T follicular helper cell (primary cell): ENCODE measurements around the gene GMCL2.

ENCODE experiments used
- DNase-seq: peaks from one replicate; pipeline ENCODE4 v3.0.0-alpha.2; 2020; ENCODE audit warnings: low read depth

GMCL2 gene

DNA sequence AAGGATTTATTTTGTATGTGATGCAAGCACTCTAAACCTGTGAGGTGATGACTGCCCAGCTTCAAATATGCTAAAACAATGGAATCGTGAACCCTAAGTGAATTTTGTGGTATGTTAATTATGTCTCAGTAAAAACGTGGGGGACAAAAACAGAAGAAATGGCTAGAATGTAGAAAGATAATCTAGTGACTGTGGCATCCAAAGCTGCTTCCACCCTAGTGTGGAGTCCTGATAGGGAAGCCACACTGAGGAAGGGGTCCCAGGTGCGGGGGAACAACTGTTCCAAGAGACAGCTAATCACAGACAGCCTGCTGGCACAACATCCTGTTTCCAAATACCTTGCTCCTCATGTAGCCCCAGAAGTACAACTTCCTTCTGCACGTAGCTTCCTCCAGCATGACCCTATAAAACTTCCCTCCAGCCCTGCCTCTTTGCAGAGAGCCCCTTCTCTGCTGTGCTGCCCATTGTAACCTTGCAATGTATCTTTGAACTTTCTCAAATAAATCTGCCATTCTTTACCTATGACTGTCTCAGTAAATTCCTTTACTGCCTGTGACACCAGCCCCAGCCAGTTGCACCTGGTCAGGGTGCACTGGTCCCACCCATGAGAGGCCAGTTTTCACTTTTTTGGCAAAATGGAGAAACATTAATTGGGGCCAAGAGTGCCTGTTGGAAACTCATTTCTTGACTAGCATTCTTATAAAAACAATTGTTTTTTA, 4.9 kb downstream of the GMCL2 start:
- no peak for DNase-seq

DNA sequence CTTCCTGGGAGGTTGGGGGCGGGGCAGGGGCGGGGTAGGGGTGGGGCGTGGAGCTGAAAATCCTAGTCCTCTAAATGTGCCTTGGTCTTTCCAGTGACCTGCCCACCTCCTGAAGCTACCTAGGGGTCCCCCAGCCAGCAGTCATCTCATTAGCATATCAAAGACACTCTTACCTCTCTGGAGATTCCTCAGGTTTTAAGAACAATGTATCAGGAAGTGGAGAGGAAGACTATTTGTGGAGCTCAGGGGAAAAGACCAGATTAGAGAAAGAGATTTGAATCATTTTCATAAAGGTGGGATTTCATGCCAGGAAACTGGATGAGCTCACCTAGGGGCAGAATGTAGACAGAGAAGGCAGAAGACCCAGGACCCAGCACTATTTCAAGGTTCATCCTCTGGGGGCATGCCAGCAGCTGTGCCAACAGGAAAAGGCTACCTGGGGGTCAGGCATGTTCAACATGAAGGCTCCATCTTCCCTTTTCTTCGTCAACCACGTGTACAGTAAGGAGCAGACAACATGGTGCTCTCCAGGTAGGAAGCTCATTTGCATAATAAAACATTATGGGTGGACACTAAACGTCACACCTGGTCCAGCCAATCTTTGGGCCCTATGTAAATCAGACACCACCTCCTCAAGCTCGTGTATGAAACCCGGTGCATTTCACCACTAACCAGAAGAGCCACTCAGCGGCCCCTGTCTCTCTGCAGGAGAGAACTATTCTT, 6.9 kb downstream of the GMCL2 start:
- DNase-seq: no peak

DNA sequence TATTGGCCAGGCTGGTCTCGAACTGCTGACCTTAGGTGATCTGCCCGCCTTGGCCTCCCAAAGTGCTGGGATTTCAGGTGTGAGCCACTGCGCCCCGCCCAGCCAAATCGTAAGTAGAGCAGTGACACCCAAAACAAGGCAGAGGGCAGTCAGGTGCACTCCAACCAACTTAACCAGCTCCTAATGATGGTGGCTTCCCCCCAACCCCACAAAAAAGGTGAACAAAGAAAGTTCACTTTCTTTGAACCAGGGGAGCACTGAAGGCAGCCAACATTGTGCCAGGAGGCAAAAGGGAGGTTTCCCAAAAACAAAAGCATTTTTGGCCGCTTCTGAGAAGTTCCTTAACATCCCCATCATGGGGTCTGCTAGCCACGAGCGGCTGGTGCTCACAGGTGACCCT, 9.6 kb downstream of the GMCL2 start:
- no peak for DNase-seq

DNA sequence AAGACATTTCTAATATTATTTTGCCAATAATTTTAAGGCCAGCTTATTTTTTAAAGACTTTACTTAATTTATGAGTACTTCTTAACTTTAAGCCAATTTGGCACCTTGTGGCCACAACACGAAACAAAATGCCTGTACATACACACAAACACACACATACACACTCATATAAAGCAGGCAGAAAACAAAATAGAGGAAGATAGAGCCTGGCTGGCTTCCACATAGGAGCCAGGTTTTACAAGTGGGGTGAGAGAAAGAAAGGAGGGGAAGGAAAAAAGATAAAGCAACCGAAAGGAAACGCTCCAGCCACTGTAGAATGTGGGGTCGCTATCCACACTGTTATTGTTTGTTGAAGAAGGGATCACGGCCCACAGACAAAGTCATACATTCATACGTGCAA, 10.4 kb downstream of the GMCL2 start:
- DNase-seq: no peak

DNA sequence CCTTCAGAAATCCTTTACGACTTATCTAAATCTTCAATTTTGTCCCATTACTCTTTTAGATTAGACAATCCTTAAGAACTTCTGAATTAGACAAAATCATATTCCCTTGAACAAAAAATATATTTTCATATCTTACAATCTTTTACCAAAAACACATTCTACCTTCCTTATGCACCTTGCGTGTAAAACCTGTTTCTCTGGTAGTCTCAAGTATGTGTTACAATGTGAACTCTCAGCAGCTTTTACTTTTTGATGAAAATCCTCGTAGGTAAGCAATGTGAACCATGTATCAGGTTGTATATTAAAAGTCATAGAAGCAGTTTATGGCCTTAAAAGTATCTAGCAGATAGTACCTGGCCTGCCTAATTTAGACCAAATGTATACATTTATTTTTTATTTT, 12.7 kb downstream of the GMCL2 start:
- no peak for DNase-seq

DNA sequence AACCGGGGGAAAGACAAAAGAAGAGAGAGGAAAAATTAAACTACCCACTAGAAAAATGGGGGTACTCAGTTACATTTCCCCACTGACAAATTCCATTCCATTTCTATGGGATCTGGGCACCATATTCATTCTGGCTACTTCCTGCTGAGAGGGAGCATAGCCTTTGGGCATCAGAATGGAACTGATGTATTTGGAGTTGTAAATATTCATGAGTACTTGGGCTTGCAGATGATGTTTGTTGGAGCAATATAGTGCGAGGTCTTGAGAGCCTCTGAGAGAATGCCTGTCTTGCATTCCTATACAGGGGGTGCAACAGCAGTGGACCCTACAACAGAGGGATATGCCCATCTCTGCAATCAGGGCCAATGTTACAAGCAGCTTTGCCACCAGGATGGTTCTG, 16.7 kb downstream of the GMCL2 start:
- no peak for DNase-seq

DNA sequence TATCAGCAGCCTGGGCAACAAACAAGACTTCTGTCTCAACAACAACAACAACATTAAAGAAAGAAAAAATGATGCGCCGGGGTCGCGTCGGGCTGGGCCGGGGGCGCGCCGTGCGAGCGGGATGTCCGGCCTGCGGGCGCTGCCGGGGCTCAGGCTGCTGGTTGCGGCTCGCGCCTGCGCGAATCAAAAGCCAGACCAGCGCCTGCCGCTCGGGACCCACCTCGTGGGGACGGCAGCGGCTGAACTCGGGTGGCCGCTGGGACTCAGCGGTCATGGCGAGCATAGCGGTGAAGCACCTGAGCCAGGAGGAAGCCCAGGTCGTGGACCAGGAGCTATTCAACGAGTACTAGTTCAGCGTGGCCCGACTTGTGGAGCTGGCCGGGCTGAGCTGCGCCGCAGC, 21.6 kb downstream of the GMCL2 start:
- DNase-seq: no peak

DNA sequence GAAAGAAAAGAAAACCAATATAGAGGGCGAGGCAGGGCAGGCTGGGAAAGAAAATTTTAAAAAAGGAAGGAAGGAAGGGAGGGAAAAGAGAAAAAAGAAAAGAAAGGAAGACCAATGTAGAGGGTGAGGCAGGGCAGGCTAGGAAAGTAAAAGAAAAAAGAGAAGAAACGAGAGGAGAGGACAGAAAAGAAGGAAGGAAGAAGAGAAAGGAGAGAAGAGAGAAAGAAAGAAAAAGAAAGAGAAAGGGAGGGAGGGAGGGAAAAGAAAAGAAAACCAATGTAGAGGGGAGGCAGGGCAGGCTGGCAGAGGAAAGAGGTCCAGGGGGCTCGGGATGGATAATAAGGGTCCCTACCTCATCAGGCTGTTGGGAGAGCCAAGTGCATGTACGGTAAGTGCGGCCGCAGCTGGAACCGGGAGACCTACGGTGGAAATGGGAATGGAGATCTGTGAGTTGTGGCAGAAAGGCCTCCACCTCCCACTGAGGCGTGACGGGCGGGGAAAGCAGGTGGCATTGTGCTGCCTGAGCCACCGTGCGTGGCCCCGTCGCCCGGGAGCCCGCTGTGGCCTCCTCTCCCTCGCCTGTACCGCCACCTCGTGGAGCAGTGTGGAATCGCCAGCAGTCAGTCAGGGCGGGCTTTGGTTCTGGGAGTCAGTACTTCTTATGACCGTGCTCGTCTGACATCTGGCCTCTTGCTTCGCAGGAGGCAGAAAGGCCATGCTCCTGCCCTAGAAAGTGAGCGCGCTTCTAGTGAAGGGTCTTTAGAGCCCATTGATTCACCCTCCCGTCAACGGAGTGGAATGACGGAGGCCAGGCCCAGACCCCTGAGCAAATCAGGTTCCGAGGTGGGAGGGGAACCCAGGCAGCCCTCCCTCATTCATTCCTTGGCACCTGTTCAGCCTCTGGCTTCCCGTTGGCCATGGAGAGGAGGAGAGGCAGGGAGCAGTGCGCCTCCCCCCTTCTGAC, 23.1 kb downstream of the GMCL2 start:
- peak; percentile 85 for DNase-seq

DNA sequence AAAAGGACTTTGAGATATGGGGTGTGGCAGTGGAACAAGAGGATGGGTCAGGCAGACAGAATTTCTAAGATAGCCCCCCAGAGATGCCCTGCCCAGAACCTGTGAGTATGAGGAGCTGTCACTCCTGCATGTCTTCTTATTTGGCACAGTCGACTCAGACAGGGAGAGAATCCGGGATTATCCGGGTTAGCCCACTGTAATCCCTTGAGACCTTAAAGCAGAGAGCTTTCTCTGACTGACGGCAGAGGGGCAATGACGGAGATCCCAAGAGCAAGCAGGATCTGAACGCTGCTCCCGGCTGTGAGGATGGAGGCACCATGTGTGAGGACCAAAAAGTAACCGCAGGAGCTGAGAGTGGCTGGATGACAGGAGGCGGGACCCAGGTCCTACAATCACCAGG, 24.7 kb downstream of the GMCL2 start:
- DNase-seq: no peak

DNA sequence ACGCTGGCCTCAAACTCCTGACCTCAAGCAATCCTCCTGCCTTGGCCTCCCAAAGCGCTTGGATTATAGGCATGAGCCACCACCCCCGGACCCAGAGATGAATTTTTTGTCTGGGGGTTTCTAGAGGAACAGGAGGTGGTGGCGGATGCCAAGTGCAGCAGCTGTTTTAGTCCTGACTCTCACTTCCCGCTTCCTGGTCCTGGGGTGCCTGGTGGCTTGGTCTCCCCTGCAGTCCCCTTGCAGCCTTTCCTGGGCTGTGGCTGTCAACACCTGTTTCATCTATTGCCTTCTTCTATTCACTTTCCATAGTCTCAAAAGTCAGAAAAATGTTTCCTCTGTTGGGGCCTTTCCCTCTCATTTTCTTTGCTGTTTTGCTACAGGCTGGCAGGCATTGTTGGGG, 27.0 kb downstream of the GMCL2 start:
- no peak for DNase-seq

DNA sequence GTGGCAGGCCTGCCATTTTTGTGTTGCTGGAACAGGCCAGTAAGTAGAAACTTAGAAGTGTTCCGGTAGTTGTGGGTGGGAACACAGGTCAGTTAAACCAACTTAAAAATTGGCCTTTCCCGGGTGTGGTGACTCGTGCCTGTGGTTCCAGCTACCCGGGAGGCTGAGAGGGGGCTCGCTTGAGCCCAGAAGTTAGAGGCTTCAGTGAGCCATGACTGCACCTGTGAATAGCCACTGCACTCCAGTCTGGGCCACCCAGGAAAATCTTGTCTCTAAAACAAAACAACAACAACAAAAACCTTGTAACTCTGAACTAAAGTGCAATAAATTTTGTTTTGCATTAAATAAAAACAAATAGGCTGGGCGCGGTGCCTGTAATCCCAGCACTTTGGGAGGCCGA, 32.1 kb downstream of the GMCL2 start:
- no peak for DNase-seq

DNA sequence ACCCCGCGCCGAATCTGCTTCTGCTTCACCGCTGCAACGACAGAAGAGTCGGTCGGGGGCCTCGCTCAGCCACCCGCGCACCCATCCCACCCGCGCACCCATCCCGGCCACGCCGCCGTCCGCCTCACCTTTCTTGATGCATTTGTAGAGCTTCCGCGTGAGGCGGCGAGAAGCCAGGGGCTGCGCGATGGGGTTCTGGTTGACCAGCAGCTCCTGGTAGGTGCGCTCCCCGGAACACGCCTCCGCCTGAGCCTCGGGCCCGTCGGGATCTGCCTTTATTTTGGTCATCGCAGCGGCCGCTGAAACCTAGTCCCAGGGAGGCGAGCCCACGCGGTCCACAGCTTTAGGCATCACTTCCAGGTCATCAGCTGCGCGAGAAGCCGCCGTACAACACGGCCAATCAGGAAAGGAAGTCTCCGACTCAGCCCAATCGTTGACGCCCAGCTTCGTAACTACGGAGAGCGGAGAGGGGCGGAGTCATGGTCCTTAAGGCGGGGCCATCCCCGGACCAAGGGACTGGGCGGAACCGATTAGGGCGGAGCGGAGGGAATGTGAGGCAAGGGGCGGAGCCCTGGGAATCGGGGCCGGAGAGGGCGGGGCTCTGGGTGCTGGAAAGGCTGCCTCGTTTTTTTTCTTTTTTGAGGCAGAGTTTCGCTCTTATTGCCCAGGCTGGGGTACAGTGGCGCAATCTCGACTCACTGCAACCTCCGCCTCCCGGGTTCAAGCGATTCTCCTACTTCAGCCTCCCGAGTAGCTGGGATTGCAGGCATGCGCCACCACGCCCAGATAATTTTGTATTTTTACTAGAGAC, 33.4 kb downstream of the GMCL2 start, which contains the start of gene NHP2:
NHP2 (minus strand) TSS at position 356 of the 811 bp plus-strand sequence; CDS start at position 288, 68 bp downstream.
- peak; percentile 95 for DNase-seq

DNA sequence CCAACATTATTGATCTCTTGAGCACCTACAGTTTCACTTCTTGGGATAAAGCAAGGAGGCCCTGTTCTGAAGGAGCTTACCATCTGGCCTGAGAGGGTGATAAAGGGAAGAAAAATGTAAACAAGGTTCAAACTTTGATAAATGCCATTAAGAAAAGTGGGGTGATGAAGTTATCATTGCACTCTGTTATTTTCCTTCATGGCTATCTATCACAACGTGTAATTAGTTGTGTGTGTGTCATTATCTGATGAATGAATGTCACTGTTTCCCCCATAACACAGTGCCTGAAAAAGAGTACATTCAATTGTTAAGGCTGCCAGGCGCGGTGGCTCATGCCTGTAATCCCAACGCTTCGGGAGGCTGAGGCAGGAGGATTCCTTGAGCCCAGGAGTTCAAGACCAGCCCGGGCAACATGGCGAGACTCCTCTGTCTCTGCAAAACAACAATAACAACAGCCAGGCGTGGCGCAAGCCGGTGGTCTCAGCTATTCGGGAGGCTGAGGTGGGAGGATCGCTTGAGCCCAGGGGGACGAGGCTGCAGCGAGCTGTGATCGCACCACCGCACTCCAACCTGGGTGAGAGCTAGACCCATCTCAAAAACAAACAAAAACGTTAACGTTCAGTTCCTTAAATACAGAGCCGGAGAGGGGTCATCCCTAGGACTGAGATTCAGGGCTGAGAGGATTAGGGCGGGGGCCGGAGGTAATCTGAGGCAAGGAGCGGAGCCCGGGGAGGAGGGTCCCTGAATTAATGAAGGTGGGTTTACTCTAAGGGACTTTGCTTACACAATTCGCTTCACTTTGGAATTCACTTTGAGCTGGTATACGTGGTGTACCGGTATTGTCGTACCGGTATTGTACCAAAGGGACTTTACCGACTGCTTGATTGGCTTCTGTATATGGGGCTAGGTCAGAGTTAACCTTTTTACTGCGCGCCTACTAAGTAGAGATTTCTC, 34.4 kb downstream of the GMCL2 start:
- no peak for DNase-seq

DNA sequence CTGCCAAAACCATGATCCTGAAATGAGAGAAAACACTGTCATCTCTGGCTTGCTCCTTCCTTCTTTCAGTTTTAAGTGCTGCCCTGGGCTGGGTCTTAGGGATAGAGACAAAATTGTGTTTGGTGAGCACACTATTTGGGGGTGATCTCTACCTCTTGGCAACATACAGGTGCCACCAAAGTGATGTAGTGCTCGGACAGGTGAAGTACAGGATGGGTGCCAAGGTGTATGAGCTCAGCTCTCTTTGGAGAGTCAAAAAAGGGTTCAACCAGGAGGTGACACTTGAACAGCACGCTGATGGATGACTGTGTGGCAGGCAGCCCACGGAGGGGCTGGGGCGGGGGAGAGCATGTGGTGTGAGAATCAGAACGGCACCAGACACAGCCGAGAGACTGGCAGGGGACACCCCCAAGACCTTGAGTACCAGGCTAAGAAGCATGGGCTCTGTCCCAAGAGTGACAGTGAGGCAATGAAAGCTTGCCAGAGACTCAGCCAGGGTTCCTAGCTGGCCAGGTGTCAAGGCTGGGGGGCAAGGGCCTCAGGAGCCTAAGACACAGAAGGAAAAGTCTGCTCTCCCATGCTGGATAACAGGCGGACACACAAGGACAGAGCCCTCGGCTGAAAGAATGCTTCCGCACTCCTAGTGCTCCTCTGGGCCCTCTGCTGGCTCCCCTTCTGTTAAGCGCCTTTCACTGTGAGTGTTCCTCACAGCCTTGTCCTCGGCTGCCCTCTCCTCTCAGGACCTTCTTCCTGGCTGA, 36.0 kb downstream of the GMCL2 start:
- DNase-seq: no peak

DNA sequence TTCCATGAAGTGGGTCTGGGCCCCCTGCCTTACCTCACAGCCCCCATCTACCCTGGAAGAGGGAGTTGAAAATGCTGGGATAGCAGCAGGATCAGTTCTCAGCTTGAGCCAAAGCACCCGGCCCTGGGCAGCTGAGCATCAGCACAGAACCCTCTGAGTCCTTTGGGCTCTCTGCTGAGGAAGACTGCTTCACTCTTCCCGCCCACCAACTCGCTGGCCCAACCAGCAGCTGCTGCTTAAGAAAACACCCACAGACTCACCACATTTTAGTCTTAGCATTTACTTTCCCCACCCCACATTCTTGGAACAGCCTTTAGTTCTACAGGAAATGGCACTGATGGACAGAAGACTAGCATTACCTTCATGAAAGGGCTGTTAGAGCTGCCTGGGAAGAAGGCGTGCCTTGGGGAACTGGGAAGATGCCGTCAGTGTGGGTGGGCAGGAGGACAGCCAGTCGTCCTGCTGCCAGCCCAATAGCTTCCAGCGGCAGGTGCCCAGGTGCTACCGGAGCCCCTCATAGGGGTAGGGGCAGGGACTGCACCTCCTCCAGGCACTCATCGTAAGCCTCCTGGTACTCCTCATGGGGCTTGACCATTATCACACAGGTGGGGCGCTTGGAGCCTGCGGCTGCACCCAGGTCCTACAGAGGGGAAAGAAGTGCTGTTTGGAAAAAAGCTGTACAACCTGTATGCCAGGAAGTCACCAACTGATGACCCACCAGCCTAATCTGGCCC, 37.8 kb downstream of the GMCL2 start:
- no peak for DNase-seq

DNA sequence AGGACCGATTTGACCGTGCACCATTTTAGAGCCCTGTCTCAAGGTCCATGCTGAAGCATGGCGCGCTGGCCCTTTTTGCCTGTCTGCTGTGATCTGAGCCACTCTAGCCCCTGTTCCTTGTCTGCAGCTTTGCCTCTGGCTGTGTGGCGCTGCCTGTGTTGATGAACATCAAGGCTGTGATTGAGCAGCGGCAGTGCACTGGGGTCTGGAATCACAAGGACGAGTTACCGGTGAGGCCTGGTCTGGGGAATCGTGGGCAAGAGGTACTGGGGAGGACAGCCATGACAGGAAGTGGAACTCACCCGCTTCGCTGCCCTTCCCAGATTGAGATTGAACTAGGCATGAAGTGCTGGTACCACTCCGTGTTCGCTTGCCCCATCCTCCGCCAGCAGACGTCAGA, 39.8 kb downstream of the GMCL2 start:
- no peak for DNase-seq

DNA sequence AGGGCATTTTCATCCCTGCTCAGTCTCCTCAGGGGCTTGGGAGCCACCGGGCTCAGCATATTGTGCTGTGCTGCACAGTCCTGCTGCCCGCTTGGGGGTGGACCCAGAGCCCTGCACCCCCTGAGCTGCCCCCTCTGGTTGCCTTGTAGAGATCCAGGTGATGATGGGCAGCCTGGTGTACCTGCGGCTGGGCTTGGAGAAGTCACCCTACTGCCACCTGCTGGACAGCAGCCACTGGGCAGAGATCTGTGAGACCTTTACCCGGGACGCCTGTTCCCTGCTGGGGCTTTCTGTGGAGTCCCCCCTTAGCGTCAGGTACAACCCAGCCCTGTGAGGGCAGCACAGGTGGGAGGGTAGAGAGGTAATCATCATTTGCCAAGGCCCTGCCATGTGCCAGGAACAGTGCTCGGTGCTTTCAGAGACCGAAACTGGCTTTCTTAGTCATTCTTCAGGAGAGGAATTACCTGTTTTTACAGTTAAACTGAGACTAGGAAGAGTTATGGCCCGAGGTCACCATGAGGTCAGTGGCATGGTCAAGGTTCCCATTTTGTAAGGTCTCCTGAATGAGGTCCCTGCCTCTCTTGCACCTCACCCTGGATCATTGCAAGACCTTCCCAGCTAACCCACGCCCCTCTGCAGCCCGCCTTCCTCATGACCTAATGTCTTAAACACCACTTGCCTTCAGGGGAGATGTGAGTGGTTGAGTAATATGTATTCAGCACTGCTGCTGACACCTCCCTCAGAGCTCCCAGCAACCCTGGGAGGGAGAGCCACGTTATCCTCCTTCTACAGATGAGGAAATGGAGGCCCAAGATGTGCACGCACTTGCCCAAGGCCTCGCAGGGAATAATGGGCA, 41.0 kb downstream of the GMCL2 start:
- peak; percentile 66 for DNase-seq

DNA sequence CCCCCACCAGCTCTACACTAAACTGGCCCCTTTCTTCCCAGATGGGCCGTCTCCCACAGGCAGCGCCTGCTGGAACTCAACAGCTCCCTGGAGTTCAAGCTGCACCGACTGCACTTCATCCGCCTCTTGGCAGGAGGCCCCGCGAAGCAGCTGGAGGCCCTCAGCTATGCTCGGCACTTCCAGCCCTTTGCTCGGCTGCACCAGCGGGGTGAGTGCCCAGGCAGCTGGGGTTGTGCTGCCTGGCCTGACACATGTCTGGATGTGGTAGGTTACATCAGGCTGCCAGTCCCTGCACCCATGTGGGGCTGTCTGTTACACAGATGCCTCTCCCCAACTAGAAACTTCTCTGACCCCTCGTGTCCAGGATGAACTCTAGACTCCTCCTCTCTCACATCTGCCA, 43.3 kb downstream of the GMCL2 start:
- DNase-seq: no peak
